Ecto neural progenitor cell (in vitro differentiated cells): Measurements from ENCODE around the gene LIG4.
"Not testable (repeated sequence)": the region's sequence is repeated elsewhere in the genome, so short reads cannot be mapped to it uniquely, and the experiment has no call there.

Experiments used
- DNase-seq: peaks from one replicate; pipeline ENCODE4 v3.0.0-alpha.2; 2018; ENCODE audit warnings: low spot score

The LIG4 gene

DNA sequence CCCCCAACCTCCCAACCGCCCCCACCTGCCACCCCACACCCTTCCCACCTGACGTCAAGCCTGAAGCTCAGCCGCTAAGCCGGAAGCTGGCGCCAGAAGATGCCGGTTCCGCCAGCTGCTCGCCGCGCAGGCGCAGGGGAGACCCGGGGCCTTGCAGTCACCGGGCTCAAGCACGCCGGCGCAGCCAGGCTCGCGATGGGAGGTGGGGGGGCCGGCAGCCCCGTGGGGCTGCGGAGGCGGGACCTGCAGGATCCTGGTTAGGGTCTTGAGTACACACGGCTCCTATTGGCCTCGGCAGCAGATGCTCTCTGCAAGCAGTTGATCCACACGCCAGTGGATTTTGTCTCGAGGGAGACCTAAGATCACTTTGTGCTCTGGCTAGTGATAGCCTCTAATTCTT is at the start of gene LIG4:
TSS of gene LIG4 (minus strand) at position 101 of the 400 bp plus-strand sequence. CDS start 4,268 bp downstream, outside the sequence.
- DNase-seq: peak; percentile 96

DNA sequence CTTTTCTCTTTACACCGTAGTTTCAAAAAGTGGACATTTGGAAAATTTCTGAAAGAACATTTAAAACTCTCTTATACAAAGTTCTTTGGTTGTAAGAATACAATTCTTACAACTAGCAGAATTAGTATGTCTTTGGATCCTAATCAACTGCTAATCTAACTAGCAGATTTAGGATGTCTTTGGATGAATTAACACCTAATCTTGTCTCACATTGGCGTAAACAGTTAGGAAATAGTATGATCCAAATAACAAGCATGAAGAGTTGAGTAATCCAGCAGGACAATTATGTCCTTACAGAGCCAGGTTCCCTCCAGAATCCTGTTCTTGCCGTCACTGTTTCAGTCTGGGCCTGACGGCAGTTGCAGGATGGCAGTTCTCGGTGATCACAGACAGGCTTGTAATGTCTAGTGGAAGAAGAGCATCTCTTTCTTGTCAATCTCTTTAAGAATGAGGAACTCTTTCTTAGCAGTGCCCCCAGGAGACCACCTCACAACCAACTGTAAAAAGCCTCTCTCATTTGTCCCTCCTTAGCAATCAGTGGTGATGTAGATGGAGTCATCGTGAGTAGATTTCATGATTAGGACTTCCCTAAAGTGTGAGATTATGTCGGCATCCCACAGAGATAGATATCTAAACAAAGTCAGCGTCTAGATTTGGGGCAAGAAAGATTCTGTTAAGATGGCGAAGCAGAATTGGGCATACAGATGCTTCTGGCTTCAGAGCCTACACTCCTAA is 48.5 kb upstream of the LIG4 start:
- no peak for DNase-seq

DNA sequence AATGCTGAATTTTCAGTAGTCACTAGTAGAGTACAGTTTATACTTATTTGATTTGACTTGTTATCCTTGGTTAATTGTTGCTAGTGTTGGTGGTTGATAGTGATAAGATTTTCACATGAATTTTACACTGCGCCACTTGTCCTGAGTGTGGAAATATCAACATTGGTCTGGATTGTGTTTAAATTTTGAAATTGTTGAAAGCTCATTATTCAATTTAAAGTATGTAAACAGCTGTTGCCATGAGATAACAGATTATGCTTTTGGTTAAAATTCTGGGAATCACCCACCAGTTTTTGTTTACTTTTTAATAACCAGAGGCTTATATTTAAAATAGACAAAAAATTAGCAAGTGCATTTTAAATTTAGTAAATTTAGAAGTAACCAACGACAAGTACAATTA is 41.9 kb upstream of the LIG4 start:
- DNase-seq: no peak

DNA sequence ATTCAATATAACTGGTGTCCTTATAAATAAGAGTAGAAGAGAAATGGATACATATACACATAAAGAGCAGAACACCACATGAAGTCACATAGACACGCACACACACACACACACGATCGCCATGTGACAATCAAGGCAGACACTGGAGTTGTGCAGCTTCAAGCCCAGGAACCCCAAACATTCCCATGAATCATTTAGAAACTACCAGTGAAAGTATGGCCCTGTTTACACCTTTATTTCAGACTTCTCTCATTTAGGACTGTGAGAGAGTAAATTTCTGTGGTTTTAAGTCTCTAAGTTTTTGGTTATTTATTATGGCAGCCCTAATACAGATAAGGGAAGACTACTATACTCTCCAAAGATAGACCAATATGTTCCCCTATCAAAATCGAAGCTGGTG is 33.8 kb upstream of the LIG4 start:
- DNase-seq: no peak

DNA sequence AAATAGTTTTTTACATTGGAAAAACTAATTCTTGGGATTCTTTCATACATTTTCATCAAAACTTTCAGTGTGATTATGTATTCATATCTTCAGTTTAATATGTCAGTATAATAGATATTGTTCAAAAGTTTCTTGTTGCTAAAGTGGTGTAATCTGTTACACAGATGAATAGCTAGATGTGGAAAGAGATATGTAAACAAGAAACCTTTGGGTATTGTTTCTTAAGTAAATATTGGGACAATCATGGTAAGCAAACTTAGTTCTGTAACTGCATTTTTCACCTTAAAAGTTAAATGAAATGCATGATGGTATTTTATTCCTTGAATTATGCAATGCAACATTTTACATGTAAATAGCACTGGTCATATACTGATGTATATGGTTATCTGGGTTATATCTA is 15.0 kb upstream of the LIG4 start:
- DNase-seq: no peak

DNA sequence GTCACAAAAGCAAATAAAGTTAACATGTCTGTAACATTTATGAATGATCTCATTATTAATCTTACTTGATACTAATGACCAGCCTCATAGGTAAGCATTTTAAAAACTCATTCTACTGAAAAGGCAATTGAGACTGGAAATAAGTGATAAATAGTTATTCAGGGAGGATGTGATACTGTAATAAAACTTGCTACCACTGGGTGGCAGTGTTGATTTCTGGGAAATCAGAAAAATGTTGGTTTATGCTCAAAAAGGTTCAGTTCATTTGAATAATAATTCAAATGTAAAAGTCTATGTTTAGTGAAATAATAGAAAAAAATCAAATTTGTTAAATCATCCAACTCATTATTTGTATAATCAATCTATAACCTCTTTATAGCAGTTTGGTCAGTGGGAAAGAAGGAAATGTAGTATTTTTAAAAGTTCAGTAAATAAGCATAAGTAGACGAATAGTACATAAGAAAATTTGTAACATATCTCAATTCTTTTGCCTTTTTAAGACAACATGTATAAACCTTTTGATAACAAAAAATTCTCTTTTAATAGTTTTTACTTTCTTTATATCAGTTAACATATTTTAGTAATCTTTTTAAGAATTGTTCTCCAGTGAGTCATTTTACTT is 12.4 kb upstream of the LIG4 start:
- no peak for DNase-seq

DNA sequence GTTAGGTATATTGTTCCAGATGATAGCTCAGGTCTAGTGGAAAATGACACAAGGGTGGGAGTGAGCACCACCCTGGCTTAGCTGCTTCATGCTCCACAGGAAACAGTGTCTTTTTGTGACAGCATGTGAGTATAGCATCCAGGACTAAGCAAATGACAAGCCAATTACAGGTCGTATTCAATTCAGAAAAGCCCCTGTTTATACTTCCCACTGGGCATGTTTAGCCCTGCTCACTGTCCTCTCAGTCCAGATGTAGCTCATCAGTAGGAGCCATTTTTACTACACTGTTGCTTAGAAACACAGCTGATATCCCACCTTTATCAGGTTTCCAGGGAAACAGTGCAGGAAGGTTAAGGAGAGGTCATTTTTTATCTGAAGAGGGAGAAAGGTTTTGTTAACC is 10.8 kb upstream of the LIG4 start:
- DNase-seq: no peak

DNA sequence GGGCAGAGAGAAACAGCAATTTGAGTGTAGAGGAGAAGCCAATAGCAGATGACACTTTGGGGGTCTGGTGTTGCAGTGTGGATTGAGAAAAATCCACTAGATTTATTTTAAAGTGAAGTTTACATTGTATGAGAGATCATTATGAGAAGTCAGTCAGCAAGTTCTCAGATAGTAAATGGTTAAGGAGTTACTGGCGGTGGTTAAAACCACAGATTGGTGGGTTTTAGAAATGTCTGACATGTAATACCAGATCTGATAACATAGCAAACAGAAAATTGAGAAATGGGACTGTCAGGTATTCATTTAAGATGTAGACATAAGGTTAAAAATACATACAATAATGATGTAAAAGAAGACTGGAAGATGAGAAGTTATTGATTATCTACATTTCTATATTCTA is 10.1 kb upstream of the LIG4 start:
- no peak for DNase-seq

DNA sequence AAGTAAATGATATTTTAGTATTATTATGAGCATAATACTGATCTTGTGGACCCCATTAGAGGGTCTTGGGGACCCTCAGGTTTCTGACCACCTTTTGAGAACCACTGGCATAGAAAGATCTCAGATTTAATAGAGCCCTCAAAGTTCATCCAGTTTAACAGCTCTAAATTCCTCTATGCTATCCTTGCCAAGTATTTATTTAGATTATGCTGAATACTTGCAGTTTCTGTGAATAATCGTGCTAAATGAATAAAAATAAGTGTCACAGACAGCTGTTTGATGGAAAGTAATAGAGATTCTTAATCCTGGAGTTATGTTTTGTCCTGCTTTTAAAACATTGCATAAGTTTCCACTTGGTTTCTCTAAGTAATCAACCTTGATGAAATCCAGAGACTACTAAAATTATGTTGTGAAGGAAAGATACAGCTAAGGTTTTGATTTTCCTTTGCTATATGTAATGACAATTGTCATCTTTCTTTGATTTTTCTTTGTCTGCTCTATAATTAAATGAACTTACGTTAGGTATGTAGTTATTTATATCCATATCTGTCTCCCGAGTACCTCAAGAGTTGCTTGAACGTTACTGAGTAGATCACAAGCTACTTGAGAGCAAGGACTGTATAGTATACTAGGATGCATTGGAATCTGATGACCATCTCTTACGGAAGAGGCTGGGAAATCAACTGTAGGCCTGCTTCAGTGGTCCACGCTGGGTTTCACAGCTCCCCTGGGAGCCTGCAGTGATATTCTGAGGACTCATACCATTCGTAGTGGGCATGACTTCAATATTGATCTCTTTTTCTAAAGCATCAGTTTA is 8.6 kb upstream of the LIG4 start:
- no peak for DNase-seq

DNA sequence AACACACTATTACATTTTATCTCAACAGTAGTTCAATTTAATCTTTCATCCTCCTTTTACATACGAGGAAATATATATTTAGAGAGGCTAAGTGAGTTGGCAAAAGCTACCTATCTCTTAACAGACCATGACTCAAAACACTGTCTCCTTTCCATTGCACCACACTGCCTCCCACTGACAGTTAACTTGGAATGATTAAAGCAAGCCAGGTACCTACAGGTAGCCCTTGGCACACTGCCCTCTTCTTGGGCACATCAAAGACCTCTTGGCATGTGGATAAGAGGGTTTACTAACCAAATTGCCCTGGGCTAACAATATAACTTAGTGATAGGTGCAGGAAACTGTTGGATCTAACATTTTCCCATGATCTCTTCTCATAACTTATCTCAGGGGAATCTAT is 4.7 kb upstream of the LIG4 start:
- no peak for DNase-seq

DNA sequence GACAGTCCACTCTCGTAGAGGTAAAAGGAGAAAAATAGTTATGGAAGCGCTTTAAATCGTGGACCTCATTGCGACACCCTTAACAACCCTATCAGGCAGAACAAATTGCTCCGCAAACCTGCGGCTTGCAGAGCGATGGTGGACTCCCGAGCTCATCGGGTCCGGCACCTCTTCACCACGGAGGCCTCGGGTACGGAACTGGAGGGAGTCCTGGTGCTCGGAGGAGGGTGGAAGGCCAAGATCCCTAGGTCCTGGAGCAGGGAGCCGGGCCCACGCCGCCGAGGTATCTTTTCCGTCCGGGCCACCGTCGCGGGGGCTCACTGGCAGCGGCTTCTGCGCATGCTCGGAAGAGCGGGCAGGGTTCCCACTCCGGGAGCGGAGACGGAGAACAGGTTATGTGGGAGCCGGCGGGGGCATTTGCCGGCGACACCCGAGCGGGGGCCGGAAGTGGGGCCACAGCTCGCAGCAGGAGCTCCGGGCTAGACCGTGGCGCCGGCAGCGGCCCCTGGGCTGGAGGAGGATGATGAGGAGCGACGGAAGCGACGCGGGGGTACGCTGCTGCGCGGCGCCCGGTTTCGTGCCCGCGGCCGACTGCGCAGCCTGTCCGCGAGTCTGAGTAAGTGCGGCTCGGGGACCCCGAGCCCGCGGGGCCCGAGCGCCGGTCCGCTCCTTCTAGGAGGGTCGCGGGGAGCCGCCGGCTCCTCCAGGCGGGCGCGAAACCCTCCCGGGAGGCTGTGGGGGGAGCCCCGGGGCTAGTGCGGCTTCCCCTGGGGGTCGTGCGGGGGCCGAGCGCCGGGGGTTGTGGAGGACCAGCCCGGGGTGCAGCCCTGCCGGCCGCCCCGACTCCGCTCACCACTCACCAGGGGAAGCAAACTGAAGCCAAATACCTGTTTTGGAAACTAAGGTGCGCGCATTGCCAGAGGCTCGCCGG is 3.0 kb upstream of the LIG4 start, which contains the start of gene ABHD13:
TSS of gene ABHD13 (plus strand) at position 349 of the 931 bp plus-strand sequence. CDS start 10,827 bp downstream, outside the sequence.
- DNase-seq: peak; percentile 96

DNA sequence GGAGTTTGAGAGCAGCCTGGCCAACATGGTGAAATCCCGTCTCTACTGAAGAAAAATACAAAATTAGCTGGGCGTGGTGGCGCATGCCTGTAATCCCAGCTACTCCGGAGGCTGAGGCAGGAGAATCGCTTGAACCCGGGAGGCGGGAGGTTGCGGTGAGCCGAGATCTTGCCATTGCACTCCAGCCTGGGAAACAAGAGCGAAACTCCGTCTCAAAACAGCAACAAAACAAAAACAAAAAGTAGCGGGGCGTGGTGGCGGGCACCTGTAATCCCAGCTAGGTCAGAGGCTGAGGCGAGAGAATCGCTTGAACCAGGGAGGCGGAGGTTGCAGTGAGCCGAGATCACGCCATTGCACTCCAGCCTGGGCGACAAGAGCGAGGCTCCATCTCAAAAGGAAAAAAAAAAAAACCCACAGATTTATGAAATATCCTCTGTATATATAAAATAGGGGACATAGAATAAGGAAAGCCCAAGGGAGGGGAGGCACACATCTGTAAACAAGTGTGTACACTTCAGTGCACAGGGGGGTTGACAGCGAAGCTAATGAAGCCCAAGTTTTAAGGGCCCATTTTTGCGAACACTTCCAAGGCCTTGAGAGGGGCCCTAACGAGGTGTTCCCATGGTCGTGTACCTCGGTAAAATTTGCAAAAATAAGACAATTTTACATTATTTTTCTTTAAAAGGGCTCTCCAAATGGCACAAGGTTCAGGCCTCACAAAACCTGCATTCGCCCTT is 2.1 kb upstream of the LIG4 start:
- not testable (repeated sequence) for DNase-seq

DNA sequence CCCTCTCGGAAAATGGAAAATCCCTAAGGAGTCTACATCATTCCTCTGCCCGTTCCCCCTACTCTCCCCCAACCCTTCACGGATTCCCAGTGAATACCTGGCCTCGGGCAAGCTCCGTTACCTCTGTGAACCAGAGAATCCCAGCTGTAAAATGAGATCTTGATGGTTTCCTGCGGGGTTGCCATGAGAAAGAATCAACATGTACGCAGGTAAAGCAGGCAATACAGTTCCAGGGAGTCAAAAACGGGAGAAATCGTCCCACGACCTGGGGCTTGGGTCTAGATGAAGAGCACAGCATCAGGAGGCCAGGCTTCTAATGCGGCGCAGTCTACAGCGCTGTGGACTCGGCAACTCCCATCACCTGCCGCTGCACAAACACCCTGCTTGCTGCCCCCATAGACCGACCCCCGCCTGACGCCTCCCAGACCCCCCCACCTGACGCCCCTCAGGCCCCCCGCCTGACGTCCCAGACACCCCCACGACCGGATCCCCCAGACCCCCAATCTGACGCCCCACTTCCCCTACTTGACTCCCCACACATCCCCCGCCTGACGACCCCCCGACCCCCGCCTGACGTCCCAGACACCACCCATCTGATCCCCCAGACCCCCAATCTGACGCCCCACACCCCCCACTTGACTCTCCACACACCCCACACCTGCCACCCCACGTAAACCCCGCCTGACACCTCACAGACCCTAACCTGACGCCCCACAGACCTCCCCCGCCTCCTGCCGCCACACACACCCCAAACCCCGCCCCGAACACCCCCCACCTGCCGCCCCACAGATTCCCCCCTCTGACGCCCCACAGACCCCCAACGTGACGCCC is 680 bp downstream of the LIG4 start:
- peak; percentile 52 for DNase-seq

DNA sequence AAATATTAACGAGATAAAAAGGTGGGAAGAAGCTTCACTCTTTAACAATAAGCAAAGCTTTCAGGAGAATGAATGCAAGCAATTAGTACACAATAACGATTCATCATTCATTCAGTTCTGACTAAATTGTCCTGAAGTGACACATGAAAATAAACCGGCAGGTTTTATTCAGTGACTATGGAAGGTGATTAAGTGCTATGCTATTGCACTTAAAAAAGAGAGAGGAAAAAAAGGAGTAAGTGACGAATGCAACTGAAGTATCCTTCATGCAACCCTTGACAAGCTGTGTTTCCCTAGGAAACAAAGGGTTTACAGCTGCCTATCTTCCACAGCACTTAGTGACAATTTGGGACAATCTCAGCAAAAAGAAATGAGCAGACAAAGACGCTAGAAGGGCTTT is 1.4 kb downstream of the LIG4 start:
- no peak for DNase-seq

DNA sequence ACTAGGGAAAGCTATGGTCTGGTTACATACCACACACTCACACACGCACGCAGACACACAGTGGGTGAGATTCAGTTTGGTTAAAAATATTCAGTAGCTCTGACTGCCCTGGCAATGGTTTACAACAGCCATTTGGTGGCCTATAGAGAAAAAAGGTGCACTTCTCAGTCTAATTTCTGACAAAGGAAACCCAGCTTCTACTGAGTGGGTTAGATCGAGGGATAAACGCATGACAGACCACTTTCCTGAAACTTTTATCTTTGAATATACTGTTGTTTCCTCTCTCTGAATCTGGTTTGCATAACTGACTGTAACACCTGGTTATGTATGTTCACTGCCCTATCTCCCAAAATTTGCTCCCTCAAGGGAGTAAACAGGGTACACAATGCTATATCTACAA is 2.5 kb downstream of the LIG4 start:
- DNase-seq: no peak

DNA sequence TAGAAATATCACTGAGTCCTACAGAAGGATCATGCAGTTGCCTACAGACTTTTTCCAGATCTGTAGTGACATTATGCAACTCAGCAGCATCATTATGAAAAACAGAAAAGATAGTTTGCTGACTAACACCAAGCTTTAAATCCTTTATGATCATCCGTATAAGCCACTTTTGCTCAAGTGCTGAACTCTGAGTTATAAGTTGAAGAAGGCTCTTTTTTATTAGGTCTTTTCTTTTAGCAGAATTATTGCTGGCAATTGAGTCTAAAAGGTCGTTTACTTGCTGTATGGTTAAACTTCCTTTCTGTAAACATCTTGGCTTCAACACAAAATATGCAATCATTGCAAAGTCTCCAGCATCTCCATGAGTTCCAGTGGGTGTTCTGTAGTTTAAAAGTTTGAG is 4.8 kb downstream of the LIG4 start:
- DNase-seq: no peak

DNA sequence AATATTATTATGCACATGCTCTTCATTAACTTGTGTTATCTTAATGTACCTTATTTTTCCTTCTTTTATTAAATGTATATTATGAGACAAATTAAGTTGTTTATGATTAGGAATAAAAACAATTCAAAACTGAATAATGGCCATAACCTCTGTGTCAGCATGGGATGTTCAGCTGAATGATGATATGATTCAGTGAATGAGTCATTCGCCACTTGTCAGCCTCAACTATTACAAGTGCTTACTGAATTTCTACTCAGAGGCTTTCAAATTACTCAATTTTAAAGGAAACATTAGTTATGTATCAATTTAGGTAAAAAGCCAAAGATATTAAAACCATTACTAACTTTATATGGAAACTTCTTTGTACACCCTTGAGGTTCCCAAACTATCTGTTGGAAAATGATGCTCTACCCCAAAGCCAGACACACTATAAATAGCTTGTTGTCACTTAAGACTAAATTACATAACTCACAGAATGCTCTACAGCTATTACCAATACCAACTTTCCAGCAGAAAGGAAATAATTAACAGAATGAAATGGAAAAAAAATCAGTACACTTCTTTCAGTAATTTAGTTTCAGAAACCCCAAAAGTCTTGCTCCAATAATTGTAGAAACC is 14.4 kb downstream of the LIG4 start:
- DNase-seq: no peak

DNA sequence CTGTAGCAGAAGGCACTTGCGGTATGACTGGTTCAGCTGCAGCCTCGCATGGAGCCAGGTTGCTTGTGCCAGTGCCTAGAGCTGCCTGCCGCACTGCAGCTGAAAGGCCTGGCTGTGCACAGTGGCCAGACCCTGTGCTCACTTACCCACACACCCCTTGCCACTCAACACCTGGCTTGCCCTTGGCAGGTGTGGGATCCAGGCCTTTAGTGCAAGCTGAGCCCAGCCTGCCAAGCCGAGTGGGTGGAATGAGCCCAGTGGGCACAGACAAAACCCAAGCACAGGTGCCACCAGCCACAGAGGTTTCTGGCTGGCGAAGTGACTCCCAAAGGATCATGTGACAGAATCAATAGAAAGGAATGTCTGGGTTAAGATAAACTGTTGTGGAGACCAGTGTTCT is 19.5 kb downstream of the LIG4 start:
- DNase-seq: no peak

DNA sequence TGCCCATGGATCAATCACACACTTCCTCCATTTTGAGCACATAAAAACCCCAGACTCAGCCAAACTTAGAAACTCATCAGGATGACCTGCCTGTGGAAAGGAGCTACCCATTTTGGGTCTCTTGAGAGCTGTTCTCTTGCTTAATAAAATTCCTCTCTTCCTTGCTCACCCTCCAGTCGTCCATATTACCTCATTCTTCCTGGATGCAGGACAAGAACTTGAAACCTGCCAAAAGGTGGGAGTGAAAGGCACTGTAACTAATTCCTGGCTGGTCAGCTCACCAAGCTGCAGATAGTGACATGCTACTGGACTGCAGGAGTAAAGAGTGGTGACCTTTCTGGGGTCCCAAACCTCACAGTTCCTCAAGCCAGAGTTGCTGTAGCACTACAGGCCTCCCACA is 20.2 kb downstream of the LIG4 start:
- no peak for DNase-seq

DNA sequence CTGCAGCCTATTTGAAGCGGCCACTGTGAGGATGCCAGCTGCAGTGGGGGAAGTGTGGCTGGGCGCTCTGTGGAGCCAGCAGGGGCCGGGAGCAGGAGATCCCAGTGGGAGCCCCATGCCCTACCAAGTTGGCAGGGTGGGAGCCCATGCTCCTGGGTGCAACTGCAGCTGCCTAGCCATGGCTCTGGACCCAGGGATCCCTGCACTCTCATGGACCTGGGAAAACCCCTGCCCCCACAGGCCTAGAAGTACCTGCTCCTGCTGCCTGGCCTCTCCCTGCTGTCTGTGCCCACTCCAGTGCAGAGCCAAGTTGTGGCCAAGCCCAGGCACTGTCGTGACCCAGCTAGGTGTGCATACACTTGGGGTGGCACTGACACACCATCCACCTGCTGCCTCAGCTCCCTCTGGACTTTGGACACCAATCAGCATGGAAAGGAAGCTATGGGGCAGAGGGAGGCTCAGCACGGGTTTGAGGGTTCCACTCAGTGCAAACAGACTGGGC is 20.9 kb downstream of the LIG4 start:
- DNase-seq: no peak
